GM13976 (cell line): ENCODE measurements around the gene CHST9.

Experiments used
- DNase-seq: peaks from one replicate; pipeline ENCODE4 v3.0.0; 2012; ENCODE audit warnings: low spot score
- in situ Hi-C: fragments of 300-500 bp; cut with MboI; formaldehyde crosslinking; loops from one replicate; pipeline ENCODE4 v1.12.0; 2022; ENCODE audit warnings: low sequenced_read_pairs, mixed read lengths, inconsistent platforms; ENCODE audit not compliant: unreplicated experiment
- TF ChIP-seq, protein P1 (sequence below): IDR thresholded peaks from 2 replicates; pipeline ENCODE4 v1.5.1; 2012; ENCODE audit warnings: borderline replicate concordance, mild to moderate bottlenecking; ENCODE audit not compliant: insufficient read depth; ENCODE audit errors: extremely low read depth, missing control alignments, control extremely low read depth

The CHST9 gene

DNA sequence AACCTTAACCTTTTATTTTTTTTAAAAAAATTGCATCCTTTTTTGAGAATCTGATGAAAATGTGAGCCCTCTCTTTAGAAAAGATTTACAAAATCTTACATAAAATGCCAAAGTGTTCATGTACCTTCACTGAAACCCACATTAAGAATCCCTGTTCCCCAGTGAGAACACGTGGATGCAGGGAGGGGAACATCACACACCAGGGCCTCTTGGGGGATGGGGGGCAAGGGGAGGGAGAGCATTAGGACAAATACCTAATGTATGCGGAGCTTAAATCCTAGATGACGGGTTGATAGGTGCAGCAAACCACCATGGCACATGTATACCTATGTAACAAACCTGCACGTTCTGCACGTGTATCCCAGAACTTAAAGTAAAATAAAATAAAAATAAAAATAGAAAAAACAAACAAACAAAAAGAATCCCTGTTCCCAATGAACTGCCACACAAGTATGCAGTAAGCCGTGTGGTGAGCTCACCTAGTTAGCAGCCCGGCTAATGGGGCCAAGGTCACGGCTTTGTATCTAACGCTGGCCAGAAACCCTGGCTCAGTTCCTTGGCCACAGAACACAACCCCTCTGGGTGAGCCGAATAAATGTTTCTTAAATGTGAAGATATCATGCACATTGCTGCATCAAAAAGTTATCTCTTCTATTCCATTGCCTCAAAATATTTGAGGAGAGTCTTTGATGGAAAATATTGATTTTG, 41.4 kb downstream of the CHST9 start:
- TF ChIP-seq, protein P1, sequence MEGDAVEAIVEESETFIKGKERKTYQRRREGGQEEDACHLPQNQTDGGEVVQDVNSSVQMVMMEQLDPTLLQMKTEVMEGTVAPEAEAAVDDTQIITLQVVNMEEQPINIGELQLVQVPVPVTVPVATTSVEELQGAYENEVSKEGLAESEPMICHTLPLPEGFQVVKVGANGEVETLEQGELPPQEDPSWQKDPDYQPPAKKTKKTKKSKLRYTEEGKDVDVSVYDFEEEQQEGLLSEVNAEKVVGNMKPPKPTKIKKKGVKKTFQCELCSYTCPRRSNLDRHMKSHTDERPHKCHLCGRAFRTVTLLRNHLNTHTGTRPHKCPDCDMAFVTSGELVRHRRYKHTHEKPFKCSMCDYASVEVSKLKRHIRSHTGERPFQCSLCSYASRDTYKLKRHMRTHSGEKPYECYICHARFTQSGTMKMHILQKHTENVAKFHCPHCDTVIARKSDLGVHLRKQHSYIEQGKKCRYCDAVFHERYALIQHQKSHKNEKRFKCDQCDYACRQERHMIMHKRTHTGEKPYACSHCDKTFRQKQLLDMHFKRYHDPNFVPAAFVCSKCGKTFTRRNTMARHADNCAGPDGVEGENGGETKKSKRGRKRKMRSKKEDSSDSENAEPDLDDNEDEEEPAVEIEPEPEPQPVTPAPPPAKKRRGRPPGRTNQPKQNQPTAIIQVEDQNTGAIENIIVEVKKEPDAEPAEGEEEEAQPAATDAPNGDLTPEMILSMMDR: no peak
- in situ Hi-C loops: no loop called here
- DNase-seq: no peak

DNA sequence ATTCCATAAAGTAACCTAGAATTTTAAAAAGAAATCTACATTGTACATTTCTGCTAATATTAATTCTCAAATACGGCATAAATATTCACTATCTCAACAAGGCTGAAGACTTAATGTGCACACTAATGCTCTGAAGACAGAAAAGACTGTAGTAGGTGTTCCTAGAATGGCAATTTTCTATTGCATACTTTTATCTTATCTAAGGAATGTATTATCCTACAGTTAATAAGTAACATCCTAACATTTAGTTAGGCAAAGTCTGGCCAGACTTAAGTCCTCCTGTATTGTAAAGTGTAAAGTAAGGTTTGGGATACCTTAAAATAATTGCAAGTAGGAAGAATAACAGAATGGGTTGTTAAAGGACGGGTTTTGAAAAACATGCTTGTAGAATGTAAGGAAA, 42.2 kb downstream of the CHST9 start:
- TF ChIP-seq, protein P1: no peak
- in situ Hi-C loops: no loop called here
- DNase-seq: no peak

DNA sequence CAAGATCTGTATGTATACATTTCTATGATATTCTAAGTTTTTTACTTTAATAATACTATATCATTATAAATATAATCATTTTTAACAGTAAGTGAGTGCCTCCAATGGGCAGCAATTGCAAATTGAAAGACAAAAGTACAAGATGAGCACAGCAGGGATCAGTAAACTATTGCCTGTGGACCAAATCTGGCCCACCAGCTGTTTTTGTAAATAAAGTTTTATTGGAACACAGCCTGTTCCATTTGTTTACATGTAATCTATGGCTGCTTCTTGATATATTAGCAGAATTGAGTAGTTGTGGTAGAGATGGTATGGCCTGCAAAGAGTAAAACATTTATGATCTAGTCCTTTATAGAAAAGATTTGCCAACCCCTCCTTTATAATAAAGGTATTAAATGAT, 43.2 kb downstream of the CHST9 start:
- in situ Hi-C loops: no loop called here
- DNase-seq: no peak
- TF ChIP-seq, protein P1: no peak

DNA sequence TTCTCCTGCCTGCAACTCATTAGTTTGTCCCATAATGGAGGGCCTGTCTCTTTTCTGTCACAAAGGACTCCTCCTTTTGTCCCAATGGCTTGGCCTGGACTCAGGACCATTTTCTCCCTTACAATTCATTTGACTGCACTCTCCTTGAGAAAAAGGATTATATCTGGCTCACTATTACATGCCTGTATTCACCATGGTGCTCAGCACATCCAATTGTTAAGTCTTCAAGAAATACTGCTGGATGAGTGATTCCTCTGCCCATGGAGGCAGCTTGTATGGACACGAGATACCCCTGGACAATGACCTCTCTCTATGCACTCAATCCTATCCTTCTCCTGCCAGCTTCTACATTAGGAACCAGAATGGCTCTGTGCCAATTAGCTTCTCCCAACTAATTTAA, 47.0 kb downstream of the CHST9 start:
- TF ChIP-seq, protein P1: no peak
- DNase-seq: no peak
- in situ Hi-C loops: no loop called here

DNA sequence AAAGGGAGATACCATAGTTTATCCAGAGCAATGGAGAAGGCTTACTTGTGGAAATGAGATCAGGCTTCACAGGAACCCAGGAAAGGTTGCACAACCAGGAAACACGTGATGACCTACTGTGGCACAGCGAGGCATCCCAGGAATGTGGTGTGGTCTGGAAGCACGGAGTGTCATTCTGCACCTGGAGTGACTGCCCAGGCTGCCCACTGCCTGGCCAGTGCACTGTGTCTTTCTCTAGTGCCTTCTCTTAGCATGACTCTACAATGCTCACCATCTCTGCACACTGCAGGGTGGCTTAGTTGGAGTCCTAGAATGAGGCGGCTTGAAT, 48.9 kb downstream of the CHST9 start:
- TF ChIP-seq, protein P1: no peak
- DNase-seq: no peak
- in situ Hi-C loops: no loop called here

DNA sequence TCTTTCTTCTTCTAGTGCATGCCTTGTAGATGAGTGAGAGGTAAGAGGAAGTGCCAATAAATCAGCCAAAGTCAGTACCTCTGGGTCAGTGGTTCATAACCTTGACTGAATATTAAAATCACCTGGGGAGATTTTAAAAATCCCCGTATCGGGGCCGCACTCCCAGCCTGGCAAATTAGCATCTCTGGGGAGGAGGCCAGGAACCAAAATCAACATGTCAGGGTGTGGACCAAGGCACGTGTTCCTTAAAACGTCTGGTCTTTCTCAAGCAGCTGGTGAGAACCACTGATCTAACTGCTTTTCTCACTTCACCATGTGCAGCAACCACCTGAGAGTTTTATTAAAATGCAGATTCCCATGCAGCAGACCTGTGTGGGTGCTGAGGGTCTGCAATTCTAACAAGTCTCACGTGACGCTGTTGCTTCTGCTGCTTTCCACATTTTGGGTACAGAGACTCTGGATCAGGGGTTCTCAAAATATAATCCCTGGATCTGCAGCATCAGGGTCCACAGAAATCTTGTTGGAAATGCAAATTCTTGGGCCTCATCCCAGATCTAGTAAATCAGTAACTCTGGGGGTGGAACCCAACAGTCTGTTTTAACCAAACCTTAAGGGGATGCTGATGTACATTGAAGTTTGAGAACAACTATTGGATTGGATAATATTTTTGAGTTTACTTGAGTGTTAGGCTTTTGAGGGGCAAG, 49.5 kb downstream of the CHST9 start:
- no peak for DNase-seq
- TF ChIP-seq, protein P1: no peak
- in situ Hi-C loops: no loop called here
